GM12878 (cell line): ENCODE measurements around the gene SLC5A7. TPM values are rescaled to one million over a fixed set of nuclear protein-coding genes. Genes with fewer than 3 reads are reported as not detected.

Source experiments
- ATAC-seq: fragments of 200-7000 bp; cut with Tn5 transposase; 3 replicates; pipeline ENCODE4 v1.9.1; 2020; ENCODE audit warnings: mild to moderate bottlenecking, moderate library complexity
- BruUV-seq: library from RNA; stranded (reverse); fragments of 400-500 nt; replicated peaks from 2 replicates; lab custom pipeline; 2021; lab: Mats Ljungman, UMichigan
- CTCF ChIA-PET: fragments of 300-600 bp; sonication (Branson Sonifier 250); formaldehyde crosslinking; extraction: SDS; loops from one replicate; lab custom pipeline; 2021; ENCODE audit warnings: inconsistent platforms; lab: Yijun Ruan, JAX
- POLR2A ChIA-PET: fragments of 350-600 bp; formaldehyde crosslinking; extraction: SDS; loops from one replicate; lab custom pipeline; 2021; ENCODE audit warnings: inconsistent platforms; lab: Charles Lee
- RAD21 ChIA-PET: fragments of 300-600 bp; sonication (Branson Sonifier 250); formaldehyde crosslinking; loops from one replicate; lab custom pipeline; 2023; ENCODE audit warnings: antibody characterized with exemption; ENCODE audit not compliant: unreplicated experiment; lab: Charles Lee
- SMC1A ChIA-PET: fragments of 300-600 bp; sonication (Branson Sonifier 250); formaldehyde crosslinking; loops from one replicate; lab custom pipeline; 2023; ENCODE audit not compliant: unreplicated experiment, uncharacterized antibody; lab: Charles Lee
- DNase-seq: peaks from one replicate; pipeline ENCODE4 v3.0.0-alpha.2; 2011; ENCODE audit warnings: low read depth, low spot score
- FAIRE-seq: peaks from 3 replicates; lab custom pipeline; 2011; peaks lifted over from hg19 to GRCh38; lab: Jason Lieb, UNC
- H2AFZ ChIP-seq: 2 replicates; pipeline ENCODE4 v1.6.0; 2011; ENCODE audit warnings: low read depth, low read length, control low read depth; ENCODE audit not compliant: control insufficient read depth
- H3K27ac ChIP-seq: 2 replicates; pipeline ENCODE4 v1.5.1; 2011; ENCODE audit warnings: control low read depth; ENCODE audit not compliant: control insufficient read depth, insufficient read depth
- H3K27me3 ChIP-seq, 2 experiments: replicated peaks in 1 of 2; 2 replicates each; pipeline versions ENCODE4 v1.6.0 to v1.6.1; 2011; ENCODE audit warnings: low read length in 1 of 2; ENCODE audit not compliant: control insufficient read depth in 2 of 2, insufficient read depth in 2 of 2
- H3K36me3 ChIP-seq, 2 experiments: 2 replicates each; pipeline ENCODE4 v1.5.1; 2011; ENCODE audit warnings: low read length in 1 of 2; ENCODE audit not compliant: control insufficient read depth in 2 of 2, insufficient read depth in 2 of 2
- H3K4me1 ChIP-seq: 2 replicates; pipeline ENCODE4 v1.6.1; 2011; ENCODE audit warnings: mild to moderate bottlenecking, low read length, moderate library complexity, mixed read lengths; ENCODE audit not compliant: control insufficient read depth, insufficient read depth
- H3K4me2 ChIP-seq: 2 replicates; pipeline ENCODE4 v1.6.0; 2011; ENCODE audit warnings: control low read depth; ENCODE audit not compliant: control insufficient read depth, insufficient read depth
- H3K4me3 ChIP-seq: fragments of 200-600 bp; sonication (generic); 2 replicates; pipeline ENCODE4 v1.5.1; 2016
- H3K79me2 ChIP-seq: 2 replicates; pipeline ENCODE4 v1.6.0; 2011; ENCODE audit warnings: low read length; ENCODE audit not compliant: control insufficient read depth, insufficient read depth
- H3K9ac ChIP-seq: 2 replicates; pipeline ENCODE4 v1.8.0; 2011; ENCODE audit warnings: low read length, control low read depth, mixed read lengths; ENCODE audit not compliant: control insufficient read depth, insufficient read depth
- H3K9me3 ChIP-seq: replicated peaks from 3 replicates; pipeline ENCODE4 v1.5.1; 2011; ENCODE audit warnings: mild to moderate bottlenecking, low read length; ENCODE audit not compliant: control insufficient read depth, insufficient read depth
- H4K20me1 ChIP-seq: 2 replicates; pipeline ENCODE4 v1.6.0; 2011; ENCODE audit not compliant: control insufficient read depth, insufficient read depth
- ATF7 ChIP-seq: fragments of 450-650 bp; IDR thresholded peaks from 2 replicates; pipeline ENCODE4 v1.6.1; 2016; ENCODE audit warnings: low read depth, mild to moderate bottlenecking
- EP300 ChIP-seq, 2 experiments: fragments of 150-350 bp in 1 of 2; IDR thresholded peaks; 2 replicates each; pipeline ENCODE4 v1.6.1; 2011 to 2012; ENCODE audit warnings: low read depth in 2 of 2, low read length in 2 of 2, borderline replicate concordance in 1 of 2, improper control_type of control experiment in 1 of 2, inconsistent platforms in 1 of 2; ENCODE audit not compliant: control insufficient read depth in 1 of 2
- EZH2 ChIP-seq: IDR thresholded peaks from 2 replicates; pipeline ENCODE4 v1.6.1; 2012; ENCODE audit warnings: low read depth, mild to moderate bottlenecking, control low read depth, inconsistent platforms, low read length, borderline replicate concordance; ENCODE audit not compliant: control insufficient read depth
- FOS ChIP-seq: IDR thresholded peaks from 3 replicates; pipeline ENCODE4 v1.6.1; 2011; ENCODE audit warnings: borderline replicate concordance; ENCODE audit not compliant: insufficient read length; ENCODE audit errors: extremely low read depth
- HCFC1 ChIP-seq: fragments of 150-350 bp; IDR thresholded peaks from 2 replicates; pipeline ENCODE4 v1.6.1; 2014; ENCODE audit warnings: low read length
- IRF3 ChIP-seq: fragments of 450-650 bp; IDR thresholded peaks from 2 replicates; pipeline ENCODE4 v1.6.1; 2014; ENCODE audit warnings: mild to moderate bottlenecking
- KLF5 ChIP-seq: fragments of 450-650 bp; IDR thresholded peaks from 2 replicates; pipeline ENCODE4 v1.6.1; 2014; ENCODE audit warnings: mild to moderate bottlenecking; ENCODE audit not compliant: partially characterized antibody
- MYC ChIP-seq: IDR thresholded peaks from 2 replicates; pipeline ENCODE4 v1.6.1; 2011; ENCODE audit warnings: mild to moderate bottlenecking, low read length, moderate library complexity, inconsistent platforms; ENCODE audit not compliant: insufficient read depth, insufficient replicate concordance, insufficient read length, severe bottlenecking
- NFIC ChIP-seq: IDR thresholded peaks from 2 replicates; pipeline ENCODE4 v1.6.1; 2012; ENCODE audit warnings: low read depth, mild to moderate bottlenecking, inconsistent platforms, low read length, moderate library complexity
- NFYB ChIP-seq: IDR thresholded peaks from 2 replicates; pipeline ENCODE4 v1.6.1; 2011; ENCODE audit warnings: low read depth, mild to moderate bottlenecking, low read length, improper control_type of control experiment, moderate library complexity; ENCODE audit not compliant: insufficient read depth
- TCF12 ChIP-seq: IDR thresholded peaks from 2 replicates; pipeline ENCODE4 v1.6.1; 2011; ENCODE audit warnings: low read depth, mild to moderate bottlenecking, low read length
- ZBED1 ChIP-seq: IDR thresholded peaks from 2 replicates; pipeline ENCODE4 v1.6.1; 2016; ENCODE audit warnings: borderline replicate concordance
- ZNF217 ChIP-seq: fragments of 450-650 bp; IDR thresholded peaks from 2 replicates; pipeline ENCODE4 v1.6.1; 2017; ENCODE audit warnings: antibody characterized with exemption, mild to moderate bottlenecking
- ZNF384 ChIP-seq: IDR thresholded peaks from 2 replicates; pipeline ENCODE4 v1.6.1; 2012; ENCODE audit warnings: low read depth, mild to moderate bottlenecking, low read length, improper control_type of control experiment, borderline replicate concordance
- WGBS: methylation state at CpG from one replicate; pipeline ENCODE4 v1.1.6; 2016; ENCODE audit warnings: low lambda C conversion rate; ENCODE audit not compliant: insufficient replicate concordance, insufficient coverage; ENCODE audit errors: missing lambda C conversion rate; 5-methylcytosine and 5-hydroxymethylcytosine counted together
- in situ Hi-C: fragments of 300-500 bp; cut with MboI; formaldehyde crosslinking; loops from 9 replicates; pipeline ENCODE4 v1.14.3; 2018; ENCODE audit warnings: mixed read lengths
- intact Hi-C: fragments of 100-400 bp; cut with micrococcal nuclease; formaldehyde crosslinking; loops from one replicate; pipeline ENCODE4 v1.14.2; 2022; ENCODE audit not compliant: unreplicated experiment
- polyA plus RNA-seq, 11 experiments: library from polyadenylated mRNA; depleted of rRNA in 4 of 11; unstranded in 6 of 11; stranded (reverse) in 5 of 11; fragments of >200 nt; fragmentation: Nextera tagmentation in 4 of 11; fragmentation: Illumina TruSeq in 1 of 11; extraction: Ambion mirVana in 4 of 11; extraction: Trizol in 1 of 11; gene quantifications; 1 replicate in 1 of 11; 2 replicates in 10 of 11; pipeline versions ENCODE4 v1.2.1 to v1.2.3, GENCODE V29; 2011 to 2016; ENCODE audit warnings: inconsistent platforms in 2 of 11, missing spikeins in 2 of 11, low read depth in 1 of 11
- total RNA-seq, 4 experiments: library from RNA; depleted of rRNA in 3 of 4; stranded (reverse); fragments of >200 nt in 3 of 4; fragmentation: Illumina TruSeq in 1 of 4; extraction: Trizol in 1 of 4; gene quantifications; 2 replicates each; pipeline versions ENCODE4 v1.2.1 to v1.2.3, GENCODE V29; 2013 to 2021
- TF ChIP-seq, protein P1 (sequence below): fragments of 450-650 bp; IDR thresholded peaks from 2 replicates; pipeline ENCODE4 v1.6.1; 2017; ENCODE audit warnings: mild to moderate bottlenecking

Gene SLC5A7
- total and polyA plus RNA-seq, 10 of the 15 experiments (the other 5 are each of a cell fraction or from before 2014, with no cell fraction given): not detected

DNA sequence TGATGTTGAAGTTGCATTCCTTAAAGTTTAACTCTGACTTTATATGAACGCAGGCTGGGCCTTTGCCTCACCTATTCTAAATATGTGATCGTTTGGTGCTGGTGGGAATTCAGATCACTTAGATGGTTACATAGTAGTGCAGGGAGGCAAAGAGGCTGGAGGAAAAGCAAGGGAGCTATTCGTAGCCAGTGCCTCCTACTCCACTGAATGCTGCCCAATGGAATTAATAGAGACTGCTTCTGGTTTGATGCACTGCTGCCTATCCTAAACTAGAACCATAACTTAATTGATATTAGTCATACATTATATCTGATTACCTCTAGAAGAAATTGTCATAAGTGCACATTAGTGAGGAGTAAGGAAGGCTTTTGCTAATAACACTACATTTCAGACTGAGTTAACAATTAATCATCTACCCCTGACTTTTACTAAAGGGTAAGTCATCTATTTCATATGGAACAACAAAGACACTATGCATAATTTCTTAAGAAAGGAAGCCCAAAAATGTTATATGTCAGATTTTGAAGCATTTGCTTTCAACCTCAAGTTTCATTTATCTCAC, 72.3 kb downstream of the SLC5A7 start:
- no peaks in the 10 kb centered on the region for H3K27me3 ChIP-seq
- FAIRE-seq (no peak), DNase-seq (no peak), ATAC-seq (no peak)
- ChIA-PET CTCF (no interaction called here), RAD21 (no interaction called here), SMC1A (no interaction called here), POLR2A (no interaction called here)
- no TSS peak for BruUV-seq
- in situ Hi-C loops: no loop called here
- 0% methylated on average over 3 of the region's 3 CpGs for WGBS
- no peak overlapping the region for H2AFZ ChIP-seq
- no peak overlapping the region for H3K9ac ChIP-seq
- no peaks in the 10 kb centered on the region for H3K9me3 ChIP-seq
- no peaks in the 10 kb centered on the region for H4K20me1 ChIP-seq
- H3K4me1 ChIP-seq: no peaks in the 10 kb centered on the region
- no peak overlapping the region for H3K27ac ChIP-seq
- no peak overlapping the region for H3K4me2 ChIP-seq
- no peaks in the 10 kb centered on the region for H3K79me2 ChIP-seq
- H3K36me3 ChIP-seq: no peaks in the 10 kb centered on the region
- intact Hi-C loops: no loop called here
- TF ChIP-seq ZBED1 (no peak), IRF3 (no peak), NFIC (no peak), KLF5 (no peak), TCF12 (no peak), ATF7 (no peak), HCFC1 (no peak), EP300 (IDR thresholded peaks at IDR 0.05; ENCODE audit: borderline replicate concordance in 1 of 2, control insufficient read depth in 1 of 2, low read depth in 2 of 2, low read length in 2 of 2) (no peak), FOS (no peak), EZH2 (no peak), ZNF217 (no peak), MYC (no peak), NFYB (no peak), ZNF384 (no peak)
- TF ChIP-seq, protein P1, sequence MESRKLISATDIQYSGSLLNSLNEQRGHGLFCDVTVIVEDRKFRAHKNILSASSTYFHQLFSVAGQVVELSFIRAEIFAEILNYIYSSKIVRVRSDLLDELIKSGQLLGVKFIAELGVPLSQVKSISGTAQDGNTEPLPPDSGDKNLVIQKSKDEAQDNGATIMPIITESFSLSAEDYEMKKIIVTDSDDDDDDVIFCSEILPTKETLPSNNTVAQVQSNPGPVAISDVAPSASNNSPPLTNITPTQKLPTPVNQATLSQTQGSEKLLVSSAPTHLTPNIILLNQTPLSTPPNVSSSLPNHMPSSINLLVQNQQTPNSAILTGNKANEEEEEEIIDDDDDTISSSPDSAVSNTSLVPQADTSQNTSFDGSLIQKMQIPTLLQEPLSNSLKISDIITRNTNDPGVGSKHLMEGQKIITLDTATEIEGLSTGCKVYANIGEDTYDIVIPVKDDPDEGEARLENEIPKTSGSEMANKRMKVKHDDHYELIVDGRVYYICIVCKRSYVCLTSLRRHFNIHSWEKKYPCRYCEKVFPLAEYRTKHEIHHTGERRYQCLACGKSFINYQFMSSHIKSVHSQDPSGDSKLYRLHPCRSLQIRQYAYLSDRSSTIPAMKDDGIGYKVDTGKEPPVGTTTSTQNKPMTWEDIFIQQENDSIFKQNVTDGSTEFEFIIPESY: no peak
- H3K4me3 ChIP-seq: no peak overlapping the region
